Activated T-cell treated with anti-CD3 and anti-CD28 coated beads, Interleukin-2, amount 50 U/mL, for 4 hours (primary cell): ENCODE results near the gene RALGAPA2. TPM values are rescaled to one million over a fixed set of nuclear protein-coding genes. Genes with fewer than 3 reads are reported as not detected.

Experiments
- ATAC-seq, 2 donors: fragments of 200-7000 bp; cut with Tn5 transposase; one replicate each; pipeline ENCODE4 v1.10.0; 2021
- DNase-seq: peaks from one replicate; pipeline ENCODE4 v3.0.0-alpha.2; 2020
- H3K27me3 Mint-ChIP-seq: one replicate; pipeline ENCODE4 v1.8.0; 2021; ENCODE audit warnings: low read depth, mixed read lengths
- H3K36me3 Mint-ChIP-seq: one replicate; pipeline ENCODE4 v1.8.0; 2022; ENCODE audit warnings: mixed read lengths; ENCODE audit not compliant: insufficient read depth
- H3K4me1 Mint-ChIP-seq: one replicate; pipeline ENCODE4 v1.8.0; 2021; ENCODE audit warnings: low read depth, mixed read lengths
- H3K4me3 Mint-ChIP-seq: one replicate; pipeline ENCODE4 v1.8.0; 2021; ENCODE audit warnings: mild to moderate bottlenecking, moderate library complexity, mixed read lengths
- H3K9me3 Mint-ChIP-seq: one replicate; pipeline ENCODE4 v1.8.0; 2021; ENCODE audit warnings: mixed read lengths
- total RNA-seq, 3 donors: library from RNA; stranded (reverse); gene quantifications; one replicate each; pipeline ENCODE4 v1.2.1, GENCODE V29; 2021

RALGAPA2 gene
- total RNA-seq, 3 donors from 2014 or later = 5.9 to 8.3 (median 7.2) TPM

- H3K9me3 Mint-ChIP-seq = no peaks in the 10 kb centered on the region
- H3K27me3 Mint-ChIP-seq = no peaks in the 10 kb centered on the region
- H3K36me3 Mint-ChIP-seq = peaks cover 10% of the 10 kb centered on the region
- no peak overlapping the region for H3K4me3 Mint-ChIP-seq
- ATAC-seq (peak in 1 of 2 donors; percentile 35), DNase-seq (no peak)
- H3K4me1 Mint-ChIP-seq = peaks cover 54% of the 10 kb centered on the region
Observed at GRCh38 chr20:20683481-20684321, 28.7 kb downstream of the RALGAPA2 start.

- no peak for ATAC-seq
- no peak for DNase-seq
Observed at GRCh38 chr20:20683020-20683419, 29.4 kb downstream of the RALGAPA2 start.

GRCh38 chr20:20680991-20681508, 31.4 kb downstream of the RALGAPA2 start:
- no peak for DNase-seq
- H3K4me3 Mint-ChIP-seq = no peak overlapping the region
- H3K9me3 Mint-ChIP-seq = no peaks in the 10 kb centered on the region
- H3K27me3 Mint-ChIP-seq = no peaks in the 10 kb centered on the region
- H3K36me3 Mint-ChIP-seq = peaks cover 22% of the 10 kb centered on the region
- H3K4me1 Mint-ChIP-seq = peaks cover 42% of the 10 kb centered on the region
- no peak for ATAC-seq

More at GRCh38 chr20:20683020-20683419, 29.4 kb downstream of the RALGAPA2 start:
- H3K4me1 Mint-ChIP-seq = peaks cover 50% of the 10 kb centered on the region
- no peaks in the 10 kb centered on the region for H3K9me3 Mint-ChIP-seq
- no peaks in the 10 kb centered on the region for H3K27me3 Mint-ChIP-seq
- H3K36me3 Mint-ChIP-seq = peaks cover 17% of the 10 kb centered on the region
- no peak overlapping the region for H3K4me3 Mint-ChIP-seq

DNA sequence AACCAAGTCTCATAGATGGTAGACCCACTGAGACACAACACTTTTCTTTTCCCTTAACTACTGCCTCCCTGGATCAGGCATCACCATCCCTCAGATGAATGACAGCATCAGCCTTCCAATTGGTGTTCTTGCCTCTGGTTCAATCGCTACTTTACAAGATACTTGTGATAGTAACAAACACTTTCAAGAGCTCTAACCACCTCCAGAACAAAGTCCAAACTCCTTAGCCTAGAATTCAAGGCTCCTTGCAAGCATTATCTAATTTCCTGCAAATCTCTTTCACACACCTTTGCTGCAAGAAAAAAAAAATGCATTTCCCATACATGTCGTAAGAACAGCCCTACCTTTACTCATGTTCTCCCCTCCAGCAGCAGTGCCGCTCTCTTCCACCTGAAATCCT, 33.1 kb downstream of the RALGAPA2 start:
- ATAC-seq (no peak), DNase-seq (no peak)
- no peaks in the 10 kb centered on the region for H3K27me3 Mint-ChIP-seq
- peaks cover 30% of the 10 kb centered on the region for H3K4me1 Mint-ChIP-seq
- no peaks in the 10 kb centered on the region for H3K9me3 Mint-ChIP-seq
- H3K36me3 Mint-ChIP-seq = peaks cover 22% of the 10 kb centered on the region
- H3K4me3 Mint-ChIP-seq = no peak overlapping the region

DNA sequence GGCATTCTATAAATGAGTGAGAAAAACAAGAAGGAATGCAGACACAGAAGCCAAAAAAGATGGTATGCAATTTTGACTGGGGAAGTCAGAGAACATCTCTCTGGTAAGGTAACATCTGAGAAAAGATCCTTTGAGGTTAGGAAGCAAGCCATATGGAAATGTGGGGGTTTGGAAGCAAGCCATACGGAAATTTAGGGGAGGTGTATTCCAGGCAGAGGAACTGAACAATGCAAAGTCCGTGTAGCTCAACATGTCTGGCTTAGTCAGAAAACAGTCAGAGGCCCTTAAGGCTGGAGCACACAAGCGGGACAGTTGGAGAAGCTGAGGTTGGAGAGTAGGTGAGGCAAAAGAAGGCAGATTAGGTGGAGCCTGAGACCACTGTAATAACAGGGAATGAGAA, 35.3 kb downstream of the RALGAPA2 start:
- no peak overlapping the region for H3K4me3 Mint-ChIP-seq
- DNase-seq (no peak), ATAC-seq (no peak)
- H3K27me3 Mint-ChIP-seq = no peaks in the 10 kb centered on the region
- H3K4me1 Mint-ChIP-seq = peaks cover 12% of the 10 kb centered on the region
- no peaks in the 10 kb centered on the region for H3K9me3 Mint-ChIP-seq
- peaks cover 24% of the 10 kb centered on the region for H3K36me3 Mint-ChIP-seq

- Mint-ChIP-seq H3K36me3 (peaks cover 15% of the 10 kb centered on the region), H3K27me3 (no peaks in the 10 kb centered on the region), H3K4me3 (no peak overlapping the region), H3K9me3 (no peaks in the 10 kb centered on the region), H3K4me1 (peaks cover 27% of the 10 kb centered on the region)
- DNase-seq (no peak), ATAC-seq (no peak)
Observed at GRCh38 chr20:20668639-20669038, 43.8 kb downstream of the RALGAPA2 start.

GRCh38 chr20:20666359-20666758, 46.1 kb downstream of the RALGAPA2 start:
- no peak overlapping the region for H3K4me3 Mint-ChIP-seq
- DNase-seq = no peak
- H3K27me3 Mint-ChIP-seq = no peaks in the 10 kb centered on the region
- no peak for ATAC-seq
- peaks cover 16% of the 10 kb centered on the region for H3K36me3 Mint-ChIP-seq
- no peaks in the 10 kb centered on the region for H3K9me3 Mint-ChIP-seq
- peaks cover 24% of the 10 kb centered on the region for H3K4me1 Mint-ChIP-seq

DNA sequence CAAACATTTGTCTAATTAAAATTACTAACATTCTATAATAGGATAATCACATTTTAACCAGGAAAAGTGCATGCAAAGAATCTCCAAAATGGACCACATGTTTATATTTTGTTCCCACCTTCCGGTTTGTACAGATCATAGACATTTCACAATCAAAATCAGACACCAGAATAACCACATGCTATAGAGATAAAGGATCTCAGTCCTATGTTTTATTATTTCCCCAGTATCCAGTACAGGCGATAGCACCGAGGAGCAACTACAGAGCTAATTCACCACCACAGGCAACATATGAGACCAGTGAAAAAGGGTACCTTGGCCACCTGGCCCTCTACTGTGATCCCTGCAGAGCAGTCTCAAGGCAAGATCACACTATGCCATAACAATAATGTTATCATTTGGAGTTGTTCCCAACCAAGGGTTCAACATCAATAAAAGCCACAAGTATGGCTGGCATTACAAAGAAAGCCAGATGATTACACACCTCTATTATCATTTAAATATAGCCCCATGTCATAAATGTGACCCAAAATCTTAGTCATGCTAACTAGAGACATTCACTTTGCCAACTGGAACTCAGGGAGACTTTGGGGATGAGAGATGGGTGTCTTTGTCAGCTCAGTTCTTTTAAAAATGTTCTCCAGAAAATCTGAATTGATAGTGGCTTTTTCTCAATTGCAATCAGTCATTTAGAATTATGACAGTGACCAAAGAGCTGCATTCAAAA, 46.7 kb downstream of the RALGAPA2 start:
- no peak overlapping the region for H3K4me3 Mint-ChIP-seq
- DNase-seq = no peak
- H3K9me3 Mint-ChIP-seq = no peaks in the 10 kb centered on the region
- ATAC-seq = no peak
- H3K4me1 Mint-ChIP-seq = peaks cover 24% of the 10 kb centered on the region
- no peaks in the 10 kb centered on the region for H3K27me3 Mint-ChIP-seq
- H3K36me3 Mint-ChIP-seq = peaks cover 12% of the 10 kb centered on the region

DNA sequence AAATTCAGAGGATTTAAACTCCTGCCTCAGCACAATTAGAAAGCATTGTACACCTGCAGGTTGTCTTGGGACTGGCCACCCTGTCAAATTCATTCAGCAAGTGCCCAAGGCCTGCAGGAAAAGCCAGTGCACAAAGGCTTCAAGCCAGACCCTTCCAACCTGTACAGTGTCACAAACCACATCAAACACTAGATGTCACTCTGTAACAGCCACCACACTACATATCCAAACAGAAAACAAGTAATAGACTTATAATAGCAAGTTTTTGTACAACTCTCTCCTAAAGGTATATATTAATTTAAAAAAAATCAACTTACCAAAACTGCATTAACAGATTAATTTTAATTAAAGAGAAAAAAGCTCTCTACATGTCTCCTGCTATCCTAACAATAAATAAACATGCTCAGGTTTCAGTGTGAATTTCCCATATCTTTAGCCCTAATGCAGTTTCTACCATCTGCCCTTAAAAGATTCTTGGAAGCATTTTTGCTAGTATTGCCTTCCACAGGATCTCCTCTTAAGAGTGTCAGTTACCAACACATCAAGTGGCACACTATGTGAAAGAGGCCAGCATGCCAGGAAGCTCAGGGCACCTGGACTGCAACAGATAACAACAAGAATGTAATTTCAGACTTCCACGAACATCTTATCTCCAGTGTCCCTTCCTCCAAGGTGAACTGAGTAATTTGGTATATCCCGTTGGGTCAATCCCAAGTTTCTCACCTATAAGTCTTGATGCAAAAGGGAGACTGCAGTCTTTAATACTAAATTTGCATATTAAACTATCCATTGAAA, 47.5 kb downstream of the RALGAPA2 start:
- no peaks in the 10 kb centered on the region for H3K27me3 Mint-ChIP-seq
- H3K4me3 Mint-ChIP-seq = no peak overlapping the region
- H3K9me3 Mint-ChIP-seq = no peaks in the 10 kb centered on the region
- H3K36me3 Mint-ChIP-seq = peaks cover 10% of the 10 kb centered on the region
- ATAC-seq (peak in 1 of 2 donors; percentile 48), DNase-seq (no peak)
- peaks cover 24% of the 10 kb centered on the region for H3K4me1 Mint-ChIP-seq

- peaks cover 20% of the 10 kb centered on the region for H3K4me1 Mint-ChIP-seq
- no peak for ATAC-seq
- peaks cover 6% of the 10 kb centered on the region for H3K36me3 Mint-ChIP-seq
- no peaks in the 10 kb centered on the region for H3K9me3 Mint-ChIP-seq
- no peak overlapping the region for H3K4me3 Mint-ChIP-seq
- H3K27me3 Mint-ChIP-seq = no peaks in the 10 kb centered on the region
- DNase-seq = no peak
Observed at GRCh38 chr20:20663841-20664240, 48.6 kb downstream of the RALGAPA2 start.

- ATAC-seq (no peak), DNase-seq (no peak)
- Mint-ChIP-seq H3K4me1 (no peaks in the 10 kb centered on the region), H3K27me3 (no peaks in the 10 kb centered on the region), H3K4me3 (no peak overlapping the region), H3K9me3 (no peaks in the 10 kb centered on the region), H3K36me3 (peaks cover 17% of the 10 kb centered on the region)
Observed at GRCh38 chr20:20658871-20659431, 53.5 kb downstream of the RALGAPA2 start.

DNA sequence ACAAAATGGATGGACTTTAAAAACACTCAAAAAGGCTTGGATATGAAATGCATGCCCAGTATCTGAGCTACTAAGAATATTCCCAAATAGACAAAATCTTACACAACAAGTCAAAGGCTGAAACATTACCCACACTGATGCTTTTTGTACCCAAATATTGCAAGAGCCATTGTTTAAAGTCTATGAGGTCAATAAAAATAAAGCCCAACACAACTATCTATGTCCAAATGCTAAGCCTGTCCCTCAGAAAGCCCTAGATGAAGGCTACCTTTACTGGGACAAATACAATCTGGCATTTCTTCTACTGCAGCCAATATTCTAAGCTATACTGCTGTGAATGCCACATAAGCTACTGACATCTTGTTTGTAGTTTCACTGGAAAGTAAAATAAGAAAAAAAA, 54.3 kb downstream of the RALGAPA2 start:
- ATAC-seq = no peak
- DNase-seq = no peak
- H3K27me3 Mint-ChIP-seq = no peaks in the 10 kb centered on the region
- no peaks in the 10 kb centered on the region for H3K4me1 Mint-ChIP-seq
- no peak overlapping the region for H3K4me3 Mint-ChIP-seq
- H3K36me3 Mint-ChIP-seq = peaks cover 18% of the 10 kb centered on the region
- no peaks in the 10 kb centered on the region for H3K9me3 Mint-ChIP-seq

DNA sequence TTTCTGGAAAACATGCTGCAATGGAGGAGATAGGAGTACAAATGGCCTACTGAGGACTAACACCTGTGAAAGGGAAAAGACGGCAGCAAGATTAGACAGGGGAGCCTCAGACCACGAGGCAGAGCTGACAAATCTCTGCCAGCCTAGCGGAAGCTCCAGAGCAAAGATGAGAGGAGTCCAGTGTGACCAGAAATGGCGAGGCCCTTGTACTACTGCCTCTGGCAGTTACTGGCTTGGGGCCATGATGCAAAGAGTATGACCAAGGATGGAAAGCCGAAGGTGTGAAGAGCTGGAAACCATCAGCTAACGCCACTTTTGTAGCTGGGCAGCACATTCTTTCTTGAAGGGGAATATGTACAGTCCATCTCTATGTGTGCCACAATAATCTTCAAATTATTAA, 55.4 kb downstream of the RALGAPA2 start:
- DNase-seq (no peak), ATAC-seq (no peak)
- H3K4me1 Mint-ChIP-seq = no peaks in the 10 kb centered on the region
- no peaks in the 10 kb centered on the region for H3K27me3 Mint-ChIP-seq
- H3K4me3 Mint-ChIP-seq = no peak overlapping the region
- H3K36me3 Mint-ChIP-seq = peaks cover 20% of the 10 kb centered on the region
- H3K9me3 Mint-ChIP-seq = no peaks in the 10 kb centered on the region

- Mint-ChIP-seq H3K4me1 (no peaks in the 10 kb centered on the region), H3K36me3 (peaks cover 20% of the 10 kb centered on the region), H3K9me3 (no peaks in the 10 kb centered on the region), H3K4me3 (no peak overlapping the region), H3K27me3 (no peaks in the 10 kb centered on the region)
- DNase-seq = no peak
- no peak for ATAC-seq
Observed at GRCh38 chr20:20655883-20656282, 56.6 kb downstream of the RALGAPA2 start.
